Fibroblast of lung (primary cell): ENCODE measurements around the gene RINL.

Source experiments
- EZH2 ChIP-seq: IDR thresholded peaks from 2 replicates; pipeline ENCODE4 v1.5.1; 2012; ENCODE audit warnings: low read length, control low read depth, mild to moderate bottlenecking; ENCODE audit errors: missing control alignments
- TF ChIP-seq, protein P1 (sequence below), 2 donors: IDR thresholded peaks in 1 of 2; conservative IDR thresholded peaks in 1 of 2; 1 replicate in 1 of 2; 2 replicates in 1 of 2; pipeline ENCODE4 v1.5.1; 2011 to 2012; ENCODE audit warnings: low read length in 2 of 2, control low read depth in 1 of 2, inconsistent platforms in 1 of 2, low read depth in 1 of 2, mild to moderate bottlenecking in 1 of 2

DNA sequence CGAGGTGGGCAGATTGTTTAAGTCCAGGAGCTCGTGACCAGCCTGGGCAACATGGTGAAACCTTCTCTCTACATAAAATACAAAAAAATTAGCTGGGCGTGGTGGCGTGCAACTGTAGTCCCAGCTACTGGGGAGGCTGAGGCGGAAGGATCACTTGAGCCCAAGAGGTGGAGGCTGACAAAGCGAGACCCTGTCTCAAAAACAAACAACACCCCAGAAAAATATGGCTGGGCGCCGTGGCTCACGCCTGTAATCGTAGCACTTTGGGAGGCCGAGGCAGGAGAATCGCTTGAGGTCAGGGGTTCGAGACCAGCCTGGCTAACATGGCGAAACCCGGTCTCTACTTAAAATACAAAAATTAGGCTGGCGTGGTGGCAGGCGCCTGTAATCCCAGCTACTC lies 24.9 kb downstream of the RINL start:
- TF ChIP-seq, protein P1, sequence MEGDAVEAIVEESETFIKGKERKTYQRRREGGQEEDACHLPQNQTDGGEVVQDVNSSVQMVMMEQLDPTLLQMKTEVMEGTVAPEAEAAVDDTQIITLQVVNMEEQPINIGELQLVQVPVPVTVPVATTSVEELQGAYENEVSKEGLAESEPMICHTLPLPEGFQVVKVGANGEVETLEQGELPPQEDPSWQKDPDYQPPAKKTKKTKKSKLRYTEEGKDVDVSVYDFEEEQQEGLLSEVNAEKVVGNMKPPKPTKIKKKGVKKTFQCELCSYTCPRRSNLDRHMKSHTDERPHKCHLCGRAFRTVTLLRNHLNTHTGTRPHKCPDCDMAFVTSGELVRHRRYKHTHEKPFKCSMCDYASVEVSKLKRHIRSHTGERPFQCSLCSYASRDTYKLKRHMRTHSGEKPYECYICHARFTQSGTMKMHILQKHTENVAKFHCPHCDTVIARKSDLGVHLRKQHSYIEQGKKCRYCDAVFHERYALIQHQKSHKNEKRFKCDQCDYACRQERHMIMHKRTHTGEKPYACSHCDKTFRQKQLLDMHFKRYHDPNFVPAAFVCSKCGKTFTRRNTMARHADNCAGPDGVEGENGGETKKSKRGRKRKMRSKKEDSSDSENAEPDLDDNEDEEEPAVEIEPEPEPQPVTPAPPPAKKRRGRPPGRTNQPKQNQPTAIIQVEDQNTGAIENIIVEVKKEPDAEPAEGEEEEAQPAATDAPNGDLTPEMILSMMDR (conservative IDR thresholded peaks at IDR 0.05 in 1 of 2, IDR thresholded peaks at IDR 0.05 in 1 of 2; ENCODE audit: low read depth in 1 of 2, low read length in 2 of 2), result no peak
- no peak for TF ChIP-seq EZH2
